GM12892 (cell line): ENCODE results near the gene MACROD2.

Experiments used
- POLR2A ChIP-seq: IDR thresholded peaks from 2 replicates; pipeline ENCODE4 v1.6.1; 2011; ENCODE audit warnings: low read depth, low read length, control low read depth
- TAF1 ChIP-seq: IDR thresholded peaks from 2 replicates; pipeline ENCODE4 v1.6.1; 2011; ENCODE audit warnings: low read depth, mild to moderate bottlenecking, control low read depth, low read length, borderline replicate concordance

GRCh38 chr20:14012671-14013070 lies 17.4 kb downstream of the MACROD2 start:
- TF ChIP-seq TAF1 (no peak), POLR2A (no peak)
